ENCODE results near the gene FBXW9.
"Not testable (repeated sequence)": the region's sequence is repeated elsewhere in the genome, so short reads cannot be mapped to it uniquely, and the experiment has no call there.

The FBXW9 gene

DNA sequence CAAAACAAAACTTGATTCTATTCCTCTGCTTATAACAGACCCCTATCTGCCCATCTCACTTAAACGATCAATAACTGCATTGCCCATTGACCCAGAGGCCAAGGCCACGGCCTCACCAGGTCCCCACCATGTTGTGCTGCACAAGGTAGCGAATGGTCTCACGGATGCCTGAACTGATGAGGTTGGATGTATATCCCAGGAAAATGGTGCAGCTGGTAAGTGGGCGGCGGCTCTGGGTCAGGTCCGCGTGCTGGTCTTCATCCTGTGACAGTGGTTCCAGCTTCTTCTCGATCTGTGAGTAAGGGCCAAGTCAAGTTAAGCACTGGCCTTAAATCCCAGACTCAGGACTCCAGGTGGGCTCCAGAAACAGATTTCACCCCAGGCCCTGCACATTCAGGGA is 16.4 kb downstream of the FBXW9 start:
- ATAC-seq: no peak

DNA sequence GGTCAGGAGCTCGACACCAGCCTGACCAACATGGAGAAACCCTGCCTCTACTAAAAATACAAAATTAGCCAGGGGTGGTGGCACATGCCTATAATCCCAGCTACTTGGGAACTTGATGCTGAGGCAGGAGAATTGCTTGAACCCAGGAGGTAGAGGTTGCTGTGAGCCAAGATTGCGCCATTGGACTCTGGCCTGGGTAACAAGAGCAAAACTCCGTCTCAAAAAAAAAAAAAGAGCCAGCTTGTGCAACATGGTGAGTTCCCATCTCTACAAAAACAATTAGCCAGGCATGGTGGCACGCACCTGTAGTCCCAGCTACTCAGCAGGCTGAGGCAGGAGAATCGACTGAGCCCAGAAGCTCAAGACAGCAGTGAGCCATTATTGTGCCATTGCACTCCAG is 18.4 kb downstream of the FBXW9 start:
- not testable (repeated sequence) for ATAC-seq

More for the DNA sequence above, 16.4 kb downstream of the FBXW9 start:
- no peak for TF ChIP-seq SNAI2 (CRISPR knock-in tag; IDR thresholded peaks at IDR 0.05)
- TF ChIP-seq GLIS3 (CRISPR knock-in tag; IDR thresholded peaks at IDR 0.05): no peak
- TF ChIP-seq TOX (CRISPR knock-in tag; IDR thresholded peaks at IDR 0.05; ENCODE audit: borderline replicate concordance): no peak
- no peak for TF ChIP-seq ZC3H10 (CRISPR knock-in tag; IDR thresholded peaks at IDR 0.05)
- no peak for TF ChIP-seq PATZ1 (CRISPR knock-in tag; IDR thresholded peaks at IDR 0.05; ENCODE audit: borderline replicate concordance)
- no peak for TF ChIP-seq CSDC2 (CRISPR knock-in tag; IDR thresholded peaks at IDR 0.05)
- TF ChIP-seq RARB (CRISPR knock-in tag; IDR thresholded peaks at IDR 0.05): no peak
- no peak for TF ChIP-seq CSRNP3 (CRISPR knock-in tag; IDR thresholded peaks at IDR 0.05)
- TF ChIP-seq POU6F1 (CRISPR knock-in tag; IDR thresholded peaks at IDR 0.05; ENCODE audit: borderline replicate concordance, low read depth): no peak

DNA sequence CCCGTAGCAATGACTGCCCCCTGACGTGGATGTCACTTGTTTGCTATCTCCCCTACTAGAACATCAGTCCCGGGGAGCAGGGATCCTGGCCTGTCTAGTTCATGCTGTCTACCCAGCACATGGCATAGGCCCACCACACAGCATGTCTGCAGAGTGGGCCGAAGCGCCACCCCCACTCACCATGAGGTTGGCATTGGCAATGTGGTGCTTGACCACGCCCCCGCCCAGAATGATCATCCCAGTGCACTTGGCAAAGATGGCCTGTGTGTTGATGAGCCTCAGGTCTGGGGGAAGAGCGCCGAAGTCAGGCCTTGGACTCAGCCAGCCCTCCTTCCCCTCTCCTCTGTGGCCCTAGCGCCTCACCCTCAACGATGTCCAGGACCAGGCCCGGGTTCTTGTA is 19.5 kb downstream of the FBXW9 start:
- no peak for ATAC-seq
- TF ChIP-seq TOX (CRISPR knock-in tag; IDR thresholded peaks at IDR 0.05; ENCODE audit: borderline replicate concordance) (no peak), POU6F1 (CRISPR knock-in tag; IDR thresholded peaks at IDR 0.05; ENCODE audit: borderline replicate concordance, low read depth) (no peak), ESRRG (CRISPR knock-in tag; IDR thresholded peaks at IDR 0.05) (no peak), PPARA (CRISPR knock-in tag; IDR thresholded peaks at IDR 0.05; ENCODE audit: borderline replicate concordance) (no peak), BACH2 (CRISPR knock-in tag; IDR thresholded peaks at IDR 0.05; ENCODE audit: borderline replicate concordance) (no peak), GLIS3 (CRISPR knock-in tag; IDR thresholded peaks at IDR 0.05) (no peak), TCF4 (CRISPR knock-in tag; IDR thresholded peaks at IDR 0.05; ENCODE audit: borderline replicate concordance) (no peak), RARB (CRISPR knock-in tag; IDR thresholded peaks at IDR 0.05) (no peak), ZFP3 (CRISPR knock-in tag; IDR thresholded peaks at IDR 0.05) (no peak), ISL1 (CRISPR knock-in tag; IDR thresholded peaks at IDR 0.05) (no peak), CSDC2 (CRISPR knock-in tag; IDR thresholded peaks at IDR 0.05) (no peak), ZC3H10 (CRISPR knock-in tag; IDR thresholded peaks at IDR 0.05) (no peak), OSR1 (CRISPR knock-in tag; IDR thresholded peaks at IDR 0.05) (no peak)
- TF ChIP-seq, protein P1, sequence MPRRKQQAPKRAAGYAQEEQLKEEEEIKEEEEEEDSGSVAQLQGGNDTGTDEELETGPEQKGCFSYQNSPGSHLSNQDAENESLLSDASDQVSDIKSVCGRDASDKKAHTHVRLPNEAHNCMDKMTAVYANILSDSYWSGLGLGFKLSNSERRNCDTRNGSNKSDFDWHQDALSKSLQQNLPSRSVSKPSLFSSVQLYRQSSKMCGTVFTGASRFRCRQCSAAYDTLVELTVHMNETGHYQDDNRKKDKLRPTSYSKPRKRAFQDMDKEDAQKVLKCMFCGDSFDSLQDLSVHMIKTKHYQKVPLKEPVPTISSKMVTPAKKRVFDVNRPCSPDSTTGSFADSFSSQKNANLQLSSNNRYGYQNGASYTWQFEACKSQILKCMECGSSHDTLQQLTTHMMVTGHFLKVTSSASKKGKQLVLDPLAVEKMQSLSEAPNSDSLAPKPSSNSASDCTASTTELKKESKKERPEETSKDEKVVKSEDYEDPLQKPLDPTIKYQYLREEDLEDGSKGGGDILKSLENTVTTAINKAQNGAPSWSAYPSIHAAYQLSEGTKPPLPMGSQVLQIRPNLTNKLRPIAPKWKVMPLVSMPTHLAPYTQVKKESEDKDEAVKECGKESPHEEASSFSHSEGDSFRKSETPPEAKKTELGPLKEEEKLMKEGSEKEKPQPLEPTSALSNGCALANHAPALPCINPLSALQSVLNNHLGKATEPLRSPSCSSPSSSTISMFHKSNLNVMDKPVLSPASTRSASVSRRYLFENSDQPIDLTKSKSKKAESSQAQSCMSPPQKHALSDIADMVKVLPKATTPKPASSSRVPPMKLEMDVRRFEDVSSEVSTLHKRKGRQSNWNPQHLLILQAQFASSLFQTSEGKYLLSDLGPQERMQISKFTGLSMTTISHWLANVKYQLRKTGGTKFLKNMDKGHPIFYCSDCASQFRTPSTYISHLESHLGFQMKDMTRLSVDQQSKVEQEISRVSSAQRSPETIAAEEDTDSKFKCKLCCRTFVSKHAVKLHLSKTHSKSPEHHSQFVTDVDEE (CRISPR knock-in tag; IDR thresholded peaks at IDR 0.05): no peak
- TF ChIP-seq, protein P2, sequence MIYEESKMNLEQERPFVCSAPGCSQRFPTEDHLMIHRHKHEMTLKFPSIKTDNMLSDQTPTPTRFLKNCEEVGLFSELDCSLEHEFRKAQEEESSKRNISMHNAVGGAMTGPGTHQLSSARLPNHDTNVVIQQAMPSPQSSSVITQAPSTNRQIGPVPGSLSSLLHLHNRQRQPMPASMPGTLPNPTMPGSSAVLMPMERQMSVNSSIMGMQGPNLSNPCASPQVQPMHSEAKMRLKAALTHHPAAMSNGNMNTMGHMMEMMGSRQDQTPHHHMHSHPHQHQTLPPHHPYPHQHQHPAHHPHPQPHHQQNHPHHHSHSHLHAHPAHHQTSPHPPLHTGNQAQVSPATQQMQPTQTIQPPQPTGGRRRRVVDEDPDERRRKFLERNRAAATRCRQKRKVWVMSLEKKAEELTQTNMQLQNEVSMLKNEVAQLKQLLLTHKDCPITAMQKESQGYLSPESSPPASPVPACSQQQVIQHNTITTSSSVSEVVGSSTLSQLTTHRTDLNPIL (CRISPR knock-in tag; IDR thresholded peaks at IDR 0.05; ENCODE audit: low read depth): no peak

All from SK-N-SH treated with all-trans-retinoic acid at 6 μM for 48 hours (cell line).